Urothelium cell line (cell line): ENCODE data around the gene ZBED3.
"Not testable (repeated sequence)": the region's sequence is repeated elsewhere in the genome, so short reads cannot be mapped to it uniquely, and the experiment has no call there.

Source experiments
- DNase-seq: peaks from one replicate; pipeline ENCODE4 v3.0.0; 2011; ENCODE audit warnings: low spot score, mixed read lengths
- FAIRE-seq: peaks from 2 replicates; lab custom pipeline; 2011; peaks lifted over from hg19 to GRCh38; lab: Jason Lieb, UNC

ZBED3 gene, protein sequence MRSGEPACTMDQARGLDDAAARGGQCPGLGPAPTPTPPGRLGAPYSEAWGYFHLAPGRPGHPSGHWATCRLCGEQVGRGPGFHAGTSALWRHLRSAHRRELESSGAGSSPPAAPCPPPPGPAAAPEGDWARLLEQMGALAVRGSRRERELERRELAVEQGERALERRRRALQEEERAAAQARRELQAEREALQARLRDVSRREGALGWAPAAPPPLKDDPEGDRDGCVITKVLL

GRCh38 chr5:77086689-77087483, at the start of gene ZBED3:
TSS of gene ZBED3 (minus strand) at chr5:77087285. CDS start at chr5:77077878, 9,407 bp downstream.
- no peak for FAIRE-seq
- DNase-seq: peak; percentile 87

DNA sequence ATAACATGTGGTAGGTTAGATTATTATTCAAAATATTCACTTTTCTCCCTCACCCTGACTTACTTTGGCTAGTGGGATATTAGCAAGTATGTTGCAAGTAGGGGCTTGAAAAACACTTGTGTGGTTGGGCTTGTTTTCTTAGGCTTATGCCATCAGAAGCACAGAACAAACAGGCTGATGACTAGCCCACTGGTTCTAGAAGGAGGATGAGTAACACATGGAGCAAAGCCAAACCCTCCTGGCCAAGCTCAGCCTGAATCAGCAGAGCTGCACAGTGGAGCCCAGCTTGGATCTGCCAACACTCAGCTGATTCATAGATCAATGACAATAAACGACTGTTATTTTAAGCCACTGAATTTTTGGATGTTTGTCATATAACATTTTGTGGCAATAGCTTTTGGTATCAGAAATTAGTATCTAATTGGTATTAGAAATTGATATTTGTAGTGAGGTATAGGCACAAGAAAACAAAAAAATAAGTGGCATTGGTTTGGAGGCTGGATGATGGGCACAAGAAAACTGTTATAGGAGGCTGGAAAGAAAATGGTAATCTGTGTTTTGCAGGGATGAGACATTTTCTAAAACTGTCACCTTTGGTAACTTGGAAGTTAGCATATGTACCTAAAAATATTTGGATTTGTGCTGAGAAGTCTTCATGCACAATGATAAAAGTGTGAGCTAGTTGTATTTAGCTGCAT, 46.1 kb upstream of the ZBED3 start:
- FAIRE-seq (peak; percentile 73), DNase-seq (peak; percentile 91)

DNA sequence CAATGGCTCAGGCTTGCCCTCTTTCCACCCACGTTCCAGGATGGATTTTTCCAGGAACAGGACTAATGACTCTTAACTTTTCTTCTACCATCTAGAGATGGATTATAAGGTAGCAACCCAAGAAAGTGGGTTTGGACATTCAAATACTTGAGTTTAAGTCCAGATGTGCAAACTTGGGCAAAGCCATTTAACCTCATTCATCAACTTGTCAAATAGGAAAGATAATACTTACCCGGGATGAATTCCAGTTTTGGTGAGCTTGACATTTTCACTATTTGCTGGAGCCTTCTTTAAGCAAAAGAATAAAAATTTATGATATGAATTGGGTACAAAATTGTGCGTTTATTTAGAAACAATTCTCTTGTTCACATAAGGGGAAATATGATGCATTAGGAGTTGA, 44.3 kb upstream of the ZBED3 start:
- FAIRE-seq (no peak), DNase-seq (no peak)

GRCh38 chr5:77129391-77129990, 42.4 kb upstream of the ZBED3 start:
- FAIRE-seq (peak; percentile 53), DNase-seq (peak; percentile 25)

- FAIRE-seq (no peak), DNase-seq (no peak)
These were observed 41.5 kb upstream of the ZBED3 start for GRCh38 chr5:77128411-77129061.

DNA sequence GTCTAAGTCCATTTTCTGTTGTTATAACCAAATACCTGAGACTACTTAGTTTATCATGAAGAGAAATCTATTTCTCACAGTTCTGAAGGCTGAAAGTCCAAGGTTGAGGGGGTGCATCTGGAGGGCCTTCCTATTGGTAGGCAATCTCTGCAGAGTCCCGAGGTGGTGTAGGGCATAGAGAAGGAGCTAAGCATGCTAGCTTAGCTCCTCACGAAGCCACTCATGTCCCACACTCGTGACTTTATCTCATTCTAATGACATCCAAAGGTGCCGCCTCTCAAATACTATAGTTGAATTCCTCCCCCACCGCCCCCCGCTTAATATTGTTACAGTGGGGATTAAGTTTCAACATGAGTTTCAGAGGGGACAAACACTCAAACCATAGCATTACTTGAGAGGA, 36.0 kb upstream of the ZBED3 start:
- no peak for DNase-seq

GRCh38 chr5:77120706-77121105, 33.6 kb upstream of the ZBED3 start:
- no peak for FAIRE-seq
- DNase-seq: no peak

More for the DNA sequence above, 36.0 kb upstream of the ZBED3 start:
- FAIRE-seq: no peak

- no peak for DNase-seq
- no peak for FAIRE-seq
These were observed 33.0 kb upstream of the ZBED3 start for GRCh38 chr5:77120086-77120485.

- FAIRE-seq: no peak
- DNase-seq: no peak
These were observed 30.1 kb upstream of the ZBED3 start for GRCh38 chr5:77117161-77117560.

DNA sequence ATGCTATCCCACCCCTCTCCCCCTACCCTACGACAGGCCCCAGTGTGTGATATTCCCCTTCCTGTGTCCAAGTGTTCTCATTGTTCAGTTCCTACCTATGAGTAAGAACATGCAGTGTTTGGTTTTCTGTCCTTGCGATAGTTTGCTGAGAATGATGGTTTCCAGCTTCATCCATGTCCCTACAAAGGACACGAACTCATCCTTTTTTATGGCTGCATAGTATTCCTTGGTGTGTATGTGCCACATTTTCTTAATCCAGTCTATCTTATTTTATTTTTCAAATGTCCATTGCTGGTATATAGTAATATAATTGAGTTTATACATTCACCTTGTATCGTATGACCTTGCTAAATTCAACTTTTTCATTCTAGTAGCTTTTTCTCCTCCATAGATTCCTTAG, 19.9 kb upstream of the ZBED3 start:
- not testable (repeated sequence) for FAIRE-seq

GRCh38 chr5:77104813-77105212, 17.7 kb upstream of the ZBED3 start:
- FAIRE-seq (no peak), DNase-seq (no peak)

More for the DNA sequence above, 19.9 kb upstream of the ZBED3 start:
- DNase-seq: not testable (repeated sequence)

DNA sequence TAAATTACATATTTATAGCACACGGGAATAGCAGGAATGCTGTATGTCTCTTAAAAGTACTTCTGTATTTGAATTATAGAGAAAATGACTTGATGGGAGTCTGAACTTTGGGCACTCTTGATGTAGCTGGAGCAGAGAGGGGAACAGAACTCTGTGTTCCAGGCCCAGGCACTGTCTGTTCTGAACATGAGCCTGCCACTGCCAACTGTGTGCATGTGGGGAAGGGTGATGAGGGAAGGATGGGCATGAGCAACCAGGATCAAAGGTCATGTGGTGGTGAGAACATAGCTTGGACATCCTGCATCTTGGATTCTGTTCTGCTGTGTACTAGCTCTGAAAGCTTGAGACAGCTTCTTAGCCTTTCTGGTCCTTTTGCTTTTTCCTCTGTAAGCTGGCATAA, 16.4 kb upstream of the ZBED3 start:
- DNase-seq (no peak), FAIRE-seq (no peak)

- DNase-seq (no peak), FAIRE-seq (no peak)
These were observed 15.5 kb upstream of the ZBED3 start for GRCh38 chr5:77102549-77102948.

GRCh38 chr5:77101298-77101697, 14.2 kb upstream of the ZBED3 start:
- peak; percentile 16 for DNase-seq
- FAIRE-seq: no peak

DNA sequence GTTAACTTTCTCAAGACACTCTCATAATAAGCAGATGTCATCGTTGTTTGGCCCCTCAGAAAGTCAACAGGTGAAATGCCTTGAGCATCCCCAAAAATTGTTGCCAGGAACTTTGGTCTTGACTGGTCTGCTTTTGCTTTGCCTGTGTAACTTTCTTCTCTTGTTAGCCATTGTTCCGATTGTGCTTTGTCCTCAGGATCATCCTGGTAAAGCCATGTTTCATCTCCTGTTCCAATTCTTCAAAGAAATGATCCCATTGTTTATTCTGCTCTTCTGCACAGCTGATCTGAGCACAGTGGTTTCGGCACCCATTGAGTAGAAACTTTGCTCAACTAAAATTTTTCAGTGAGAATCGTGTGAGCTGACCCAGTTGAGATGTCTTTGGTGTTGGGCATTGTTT, 8.1 kb upstream of the ZBED3 start:
- FAIRE-seq: no peak

GRCh38 chr5:77087484-77088261, 588 bp upstream of the ZBED3 start:
- FAIRE-seq: no peak
- DNase-seq: no peak

More for the DNA sequence above, 8.1 kb upstream of the ZBED3 start:
- no peak for DNase-seq

GRCh38 chr5:77086368-77086688, 757 bp downstream of the ZBED3 start:
- no peak for FAIRE-seq

GRCh38 chr5:77083088-77083487, 4.0 kb downstream of the ZBED3 start:
- DNase-seq (no peak), FAIRE-seq (no peak)

More at GRCh38 chr5:77086368-77086688, 757 bp downstream of the ZBED3 start:
- DNase-seq: no peak

DNA sequence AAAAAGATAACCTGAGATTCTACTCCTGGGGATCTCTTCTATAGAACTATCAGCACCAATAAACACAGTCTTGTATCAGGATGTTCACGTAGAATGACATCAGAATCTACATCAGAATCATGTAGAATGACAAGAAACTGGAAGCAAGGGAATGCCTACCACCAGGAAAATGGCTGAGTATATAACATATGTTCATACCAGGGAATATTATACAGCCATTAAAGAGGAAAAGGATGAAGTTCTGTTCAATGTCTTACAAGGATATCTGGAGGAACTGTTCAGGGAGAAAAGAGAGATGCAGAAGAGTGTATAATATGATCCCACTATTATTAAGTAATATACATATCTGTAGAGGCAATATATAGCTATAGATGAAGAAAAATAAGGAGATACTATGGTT, 4.8 kb downstream of the ZBED3 start:
- FAIRE-seq (no peak), DNase-seq (no peak)

DNA sequence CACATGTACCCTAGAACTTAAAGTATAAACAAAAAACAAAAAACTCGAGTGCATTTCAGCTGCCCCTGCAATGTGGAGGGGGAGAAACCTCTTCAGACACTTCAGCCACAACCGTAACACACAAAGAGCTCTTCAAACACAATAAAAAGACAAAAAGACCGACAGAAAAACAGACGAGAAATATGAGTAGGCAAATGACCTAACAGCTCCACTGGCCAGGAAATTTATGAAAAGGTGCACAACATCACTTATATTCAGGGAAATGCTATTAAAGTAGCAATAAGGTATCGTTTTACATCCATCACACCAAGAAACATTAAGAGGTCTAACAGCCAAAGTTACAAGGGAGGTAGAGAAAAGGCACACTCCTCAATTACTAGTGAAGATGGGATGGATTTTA, 6.2 kb downstream of the ZBED3 start:
- no peak for FAIRE-seq
- DNase-seq: no peak
